Neural progenitor cell (in vitro differentiated cells): ENCODE data around the gene ASXL1.

Experiments
- EZH2 ChIP-seq: fragments of 200-600 bp; sonication (generic); IDR thresholded peaks from 2 replicates; pipeline ENCODE4 v1.6.1; 2017; ENCODE audit warnings: antibody characterized with exemption, mild to moderate bottlenecking, moderate library complexity
- EZH2phosphoT487 ChIP-seq: fragments of 200-600 bp; sonication (generic); IDR thresholded peaks from 2 replicates; pipeline ENCODE4 v1.6.1; 2017; ENCODE audit warnings: antibody characterized with exemption
- TF ChIP-seq, protein P1 (sequence below): fragments of 200-600 bp; sonication (generic); IDR thresholded peaks from 2 replicates; pipeline ENCODE4 v1.5.1; 2017; ENCODE audit warnings: antibody characterized with exemption, mild to moderate bottlenecking

DNA sequence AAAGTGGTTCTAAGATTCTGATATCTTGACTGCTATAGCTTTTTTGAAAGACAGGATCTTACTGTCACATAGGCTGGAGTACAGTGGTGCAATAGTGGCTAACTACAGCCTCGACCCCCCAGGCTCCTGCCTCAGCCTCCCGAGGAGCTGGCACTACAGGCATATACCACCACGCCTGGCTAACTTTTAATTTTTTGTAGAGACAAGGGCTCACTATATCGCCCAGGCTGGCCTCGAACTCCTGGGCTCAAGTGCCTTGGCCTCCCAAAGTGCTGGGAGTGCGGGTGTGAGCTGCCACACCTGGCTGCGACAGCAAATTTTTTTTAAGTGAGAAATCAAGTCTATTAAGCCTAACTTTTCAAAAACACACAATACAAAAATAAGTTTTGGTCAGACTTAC, 120.4 kb downstream of the ASXL1 start:
- TF ChIP-seq, protein P1, sequence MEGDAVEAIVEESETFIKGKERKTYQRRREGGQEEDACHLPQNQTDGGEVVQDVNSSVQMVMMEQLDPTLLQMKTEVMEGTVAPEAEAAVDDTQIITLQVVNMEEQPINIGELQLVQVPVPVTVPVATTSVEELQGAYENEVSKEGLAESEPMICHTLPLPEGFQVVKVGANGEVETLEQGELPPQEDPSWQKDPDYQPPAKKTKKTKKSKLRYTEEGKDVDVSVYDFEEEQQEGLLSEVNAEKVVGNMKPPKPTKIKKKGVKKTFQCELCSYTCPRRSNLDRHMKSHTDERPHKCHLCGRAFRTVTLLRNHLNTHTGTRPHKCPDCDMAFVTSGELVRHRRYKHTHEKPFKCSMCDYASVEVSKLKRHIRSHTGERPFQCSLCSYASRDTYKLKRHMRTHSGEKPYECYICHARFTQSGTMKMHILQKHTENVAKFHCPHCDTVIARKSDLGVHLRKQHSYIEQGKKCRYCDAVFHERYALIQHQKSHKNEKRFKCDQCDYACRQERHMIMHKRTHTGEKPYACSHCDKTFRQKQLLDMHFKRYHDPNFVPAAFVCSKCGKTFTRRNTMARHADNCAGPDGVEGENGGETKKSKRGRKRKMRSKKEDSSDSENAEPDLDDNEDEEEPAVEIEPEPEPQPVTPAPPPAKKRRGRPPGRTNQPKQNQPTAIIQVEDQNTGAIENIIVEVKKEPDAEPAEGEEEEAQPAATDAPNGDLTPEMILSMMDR: no peak
- TF ChIP-seq EZH2 (no peak), EZH2phosphoT487 (no peak)
